K562 (cell line): ENCODE measurements around the gene TRIM23. TPM values are rescaled to one million over a fixed set of nuclear protein-coding genes. Genes with fewer than 3 reads are reported as not detected.

Experiments used
- ATAC-seq: fragments of 200-7000 bp; cut with Tn5 transposase; 3 replicates; pipeline ENCODE4 v1.9.1; 2020; ENCODE audit warnings: moderate library complexity
- BruUV-seq: library from RNA; stranded (reverse); fragments of 400-500 nt; replicated peaks from 2 replicates; lab custom pipeline; 2021; lab: Mats Ljungman, UMichigan
- CTCF ChIA-PET: fragments of 300-600 bp; formaldehyde crosslinking; extraction: SDS; loops from one replicate; lab custom pipeline; 2021; ENCODE audit warnings: low intra/inter-chr PET ratio; lab: Yijun Ruan, JAX
- POLR2A ChIA-PET: fragments of 300-600, 350-650 bp; sonication (Branson Sonifier 250); formaldehyde crosslinking; extraction: SDS; loops from one replicate; lab custom pipeline; 2021; ENCODE audit warnings: antibody characterized with exemption, inconsistent platforms; lab: Yijun Ruan, JAX
- DNase-seq, 4 experiments: peaks; one replicate each; pipeline versions ENCODE4 v3.0.0 to v3.0.0-alpha.2; 2011 to 2018; ENCODE audit warnings: low spot score in 3 of 4, mixed read lengths in 3 of 4; ENCODE audit errors: extremely low read depth in 1 of 4
- FAIRE-seq: peaks from 2 replicates; lab custom pipeline; 2011; peaks lifted over from hg19 to GRCh38; lab: Jason Lieb, UNC
- H2AFZ ChIP-seq: 2 replicates; pipeline ENCODE4 v1.6.0; 2011; ENCODE audit warnings: low read depth, low read length, control low read depth, inconsistent platforms
- H3K27ac ChIP-seq: fragments of 200-600 bp; 3 replicates; pipeline ENCODE4 v1.8.0; 2011; ENCODE audit warnings: low read depth, mild to moderate bottlenecking, control low read depth, inconsistent platforms, low read length, moderate library complexity, mixed read lengths; ENCODE audit errors: extremely low read depth
- H3K27me3 ChIP-seq, 2 experiments: fragments of 300-600 bp in 1 of 2; 2 replicates in 1 of 2; 3 replicates in 1 of 2; pipeline versions ENCODE4 v1.6.0 to v1.8.0; 2011; ENCODE audit warnings: inconsistent platforms in 2 of 2, low read length in 2 of 2, mild to moderate bottlenecking in 1 of 2, mixed read lengths in 1 of 2, moderate library complexity in 1 of 2; ENCODE audit not compliant: control insufficient read depth in 2 of 2, insufficient read depth in 2 of 2
- H3K36me3 ChIP-seq: fragments of 300-600 bp; 3 replicates; pipeline ENCODE4 v1.8.0; 2011; ENCODE audit warnings: mild to moderate bottlenecking, low read length, inconsistent platforms; ENCODE audit not compliant: control insufficient read depth, insufficient read depth
- H3K4me1 ChIP-seq, 2 experiments: fragments of 200-600 bp in 1 of 2; replicated peaks in 1 of 2; 2 replicates in 1 of 2; 3 replicates in 1 of 2; pipeline versions ENCODE4 v1.5.1 to v1.8.0; 2011; ENCODE audit warnings: inconsistent platforms in 2 of 2, low read length in 2 of 2, mild to moderate bottlenecking in 1 of 2, mixed read lengths in 1 of 2, moderate library complexity in 1 of 2; ENCODE audit not compliant: control insufficient read depth in 2 of 2, insufficient read depth in 2 of 2
- H3K4me2 ChIP-seq: 2 replicates; pipeline ENCODE4 v1.6.1; 2011; ENCODE audit warnings: low read length, control low read depth, inconsistent platforms, mixed read lengths; ENCODE audit not compliant: insufficient read depth
- H3K4me3 ChIP-seq: fragments of 200-600 bp; sonication (generic), shearing (Covaris generic); 2 replicates; pipeline ENCODE4 v1.5.1; 2016; ENCODE audit warnings: control low read depth, inconsistent platforms
- H3K79me2 ChIP-seq: fragments of 200-600 bp; 3 replicates; pipeline ENCODE4 v1.8.0; 2011; ENCODE audit warnings: low read length, inconsistent platforms; ENCODE audit not compliant: control insufficient read depth, insufficient read depth
- H3K9ac ChIP-seq, 2 experiments: 2 replicates each; pipeline versions ENCODE4 v1.6.0 to v1.6.1; 2011; ENCODE audit warnings: low read depth in 2 of 2, low read length in 2 of 2, control low read depth in 1 of 2, inconsistent platforms in 1 of 2, mild to moderate bottlenecking in 1 of 2, mixed read lengths in 1 of 2; ENCODE audit not compliant: insufficient read depth in 1 of 2
- H3K9me1 ChIP-seq: one replicate; pipeline ENCODE4 v1.6.0; 2011; ENCODE audit warnings: inconsistent platforms, mild to moderate bottlenecking, low read length, moderate library complexity; ENCODE audit not compliant: control insufficient read depth, insufficient read depth
- H3K9me3 ChIP-seq: replicated peaks from 2 replicates; pipeline ENCODE4 v1.5.1; 2011; ENCODE audit warnings: low read depth, low read length, inconsistent platforms; ENCODE audit not compliant: control insufficient read depth, insufficient read depth
- H4K20me1 ChIP-seq: replicated peaks from 2 replicates; pipeline ENCODE4 v1.6.1; 2011; ENCODE audit warnings: low read length, inconsistent platforms, mixed read lengths; ENCODE audit not compliant: control insufficient read depth, insufficient read depth
- CHD2 ChIP-seq: IDR thresholded peaks from 2 replicates; pipeline ENCODE4 v1.6.1; 2011; ENCODE audit warnings: low read depth, low read length
- ZBTB40 ChIP-seq, 2 experiments: fragments of 450-650 bp in 1 of 2; sonication (generic) in 1 of 2; formaldehyde crosslinking in 1 of 2; IDR thresholded peaks; 2 replicates each; pipeline versions ENCODE4 v1.7.1 to v1.9.0; 2016 to 2022; ENCODE audit warnings: inconsistent platforms in 1 of 2, mild to moderate bottlenecking in 1 of 2, missing genetic modification reagents in 1 of 2
- ZBTB5 ChIP-seq: fragments of 450-650 bp; IDR thresholded peaks from 2 replicates; pipeline ENCODE4 v1.6.1; 2017; ENCODE audit warnings: antibody characterized with exemption
- WGBS: fragments of 100-300 bp; shearing (Covaris generic); methylation state at CpG from one replicate; pipeline ENCODE4 v1.1.6; 2016; ENCODE audit warnings: low coverage, mixed read lengths; ENCODE audit not compliant: insufficient coverage; ENCODE audit errors: missing lambda C conversion rate; 5-methylcytosine and 5-hydroxymethylcytosine counted together
- in situ Hi-C: fragments of 300-500 bp; cut with MboI; formaldehyde crosslinking; loops from 4 replicates; pipeline ENCODE4 v1.15.0; 2018; ENCODE audit warnings: inconsistent platforms, mixed read lengths
- intact Hi-C: fragments of 100-400 bp; cut with micrococcal nuclease; formaldehyde crosslinking; loops from 2 replicates; pipeline ENCODE4 v1.14.2; 2022
- polyA plus RNA-seq, 8 experiments: library from polyadenylated mRNA; depleted of rRNA in 4 of 8; stranded (reverse) in 5 of 8; unstranded in 3 of 8; fragments of >200 nt; fragmentation: Nextera tagmentation in 2 of 8; fragmentation: Illumina TruSeq in 1 of 8; extraction: Ambion mirVana in 2 of 8; extraction: Trizol in 1 of 8; gene quantifications; 2 replicates each; pipeline versions ENCODE4 v1.2.1 to v1.2.3, GENCODE V29; 2011 to 2014; ENCODE audit warnings: inconsistent platforms in 1 of 8, missing spikeins in 1 of 8
- total RNA-seq, 7 experiments: library from RNA; depleted of rRNA in 6 of 7; stranded (reverse); fragments of >200 nt in 6 of 7; fragmentation: Illumina TruSeq in 2 of 7; extraction: Trizol in 2 of 7; gene quantifications; 2 replicates each; pipeline versions ENCODE4 v1.2.1 to v1.2.3, GENCODE V29; 2011 to 2021; ENCODE audit warnings: low replicate concordance in 1 of 7

TRIM23 gene
- total and polyA plus RNA-seq, 9 of the 15 experiments (the other 6 are each of a cell fraction or from before 2014, with no cell fraction given) = 2.4 to 8.5 (median 4.9) TPM

- no peak overlapping the region for H3K4me2 ChIP-seq
- no peaks in the 10 kb centered on the region for H4K20me1 ChIP-seq
- POLR2A ChIA-PET = no interaction called here
- CTCF ChIA-PET = no interaction called here
- no peaks in the 10 kb centered on the region for H3K4me1 ChIP-seq
- FAIRE-seq (no peak), DNase-seq (no peak), ATAC-seq (no peak)
- 86% methylated on average over 4 of the region's 4 CpGs for WGBS
- in situ Hi-C loops (no loop called here), intact Hi-C loops (no loop called here)
- peaks cover 31% of the 10 kb centered on the region; the same call in 2 of the 3 replicates for H3K36me3 ChIP-seq
- H2AFZ ChIP-seq = no peak overlapping the region
- BruUV-seq = no TSS peak
- no peak overlapping the region for H3K9ac ChIP-seq
- TF ChIP-seq ZBTB40 (IDR thresholded peaks at IDR 0.05) (peak; percentile 72), ZBTB40 (CRISPR knock-in tag; IDR thresholded peaks at IDR 0.05) (no peak), ZBTB5 (no peak), CHD2 (no peak)
- no peaks in the 10 kb centered on the region for H3K79me2 ChIP-seq
- no peak overlapping the region for H3K4me3 ChIP-seq
- H3K9me1 ChIP-seq = no peaks in the 10 kb centered on the region
- no peaks in the 10 kb centered on the region for H3K27me3 ChIP-seq
- no peaks in the 10 kb centered on the region; the same call in 1 of the 2 replicates for H3K9me3 ChIP-seq
- H3K27ac ChIP-seq = no peak overlapping the region
Measured at GRCh38 chr5:65640240-65640639, 16.1 kb upstream of the TRIM23 start.
